ENCODE data around the gene PRDM16.

PRDM16 gene

GRCh38 chr1:3423896-3424611 is 355.1 kb downstream of the PRDM16 start:
- no peak for DNase-seq

GRCh38 chr1:3425486-3426215 is 356.6 kb downstream of the PRDM16 start:
- no peak for DNase-seq

DNA sequence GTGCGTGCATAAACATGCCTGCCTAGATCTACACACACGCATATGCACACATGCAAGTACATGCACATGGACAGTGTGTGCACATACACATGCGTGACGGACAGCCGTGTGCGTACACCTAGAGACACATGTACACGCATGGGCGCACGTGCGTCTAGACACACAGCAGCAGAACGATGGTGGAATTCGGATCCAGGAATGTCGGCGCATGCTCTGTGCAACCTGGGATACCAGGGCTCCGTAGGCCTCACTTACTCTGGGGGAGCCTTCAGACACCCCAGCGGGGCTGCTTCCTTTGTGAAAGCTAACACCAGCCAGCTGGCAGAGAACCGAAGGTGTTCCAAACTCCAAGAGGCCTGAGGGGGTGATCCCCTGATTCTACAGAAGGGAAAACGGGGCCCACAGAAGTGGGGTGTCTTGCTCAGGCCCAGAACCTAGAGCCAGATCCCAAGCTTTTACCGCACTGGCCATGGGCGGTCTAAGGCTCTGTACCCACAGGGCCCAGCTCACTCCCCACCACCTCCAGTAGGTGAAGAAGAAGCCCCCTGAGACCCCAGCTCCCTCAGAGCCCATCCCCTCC is 358.0 kb downstream of the PRDM16 start:
- DNase-seq = no peak

DNA sequence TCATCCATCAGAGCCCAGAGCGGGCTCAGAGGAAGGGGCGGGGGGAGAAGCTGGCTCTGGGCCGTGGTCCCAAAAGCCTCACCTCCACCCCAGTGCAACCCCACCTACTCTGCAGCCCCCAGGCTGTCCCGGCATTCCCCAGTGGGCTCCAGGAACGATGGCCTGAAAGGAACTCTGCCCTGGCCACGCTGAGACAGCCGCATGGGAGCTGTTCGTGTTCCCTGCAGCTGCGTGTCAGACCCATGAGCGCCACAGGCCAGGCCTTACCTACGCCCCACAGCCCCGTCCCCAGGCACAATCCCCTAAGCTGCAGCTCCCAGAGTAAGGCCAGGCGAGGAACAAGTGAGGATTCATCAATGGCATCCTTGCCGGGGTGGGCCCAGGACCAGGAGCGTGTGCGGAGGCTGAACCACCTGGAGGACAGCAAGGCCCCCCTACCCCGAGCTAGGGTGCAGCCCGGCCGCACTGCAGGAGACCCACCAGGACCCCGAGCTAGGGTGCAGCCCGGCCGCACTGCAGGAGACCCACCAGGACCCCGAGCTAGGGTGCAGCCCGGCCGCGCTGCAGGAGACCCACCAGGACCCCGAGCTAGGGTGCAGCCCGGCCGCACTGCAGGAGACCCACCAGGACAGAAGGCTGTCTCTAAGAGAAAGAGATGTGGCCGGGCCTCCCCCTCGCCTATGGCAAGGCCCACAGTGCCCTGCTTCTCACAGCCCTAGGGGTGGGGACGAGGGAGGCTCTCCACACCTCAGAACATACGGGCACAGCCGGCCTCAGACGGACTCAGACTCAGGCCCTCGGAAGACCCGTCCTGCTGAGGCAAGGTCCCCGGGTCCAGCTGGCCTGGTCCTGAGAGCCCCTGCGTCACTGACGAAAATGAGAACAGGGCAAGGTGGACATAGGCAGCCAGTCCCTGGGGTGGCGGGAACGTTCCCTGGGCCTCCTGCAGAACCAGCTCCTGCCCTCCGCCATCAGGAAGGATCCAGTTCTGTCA is 359.0 kb downstream of the PRDM16 start:
- DNase-seq = no peak

GRCh38 chr1:3428899-3429298 is 359.9 kb downstream of the PRDM16 start:
- DNase-seq = no peak

DNA sequence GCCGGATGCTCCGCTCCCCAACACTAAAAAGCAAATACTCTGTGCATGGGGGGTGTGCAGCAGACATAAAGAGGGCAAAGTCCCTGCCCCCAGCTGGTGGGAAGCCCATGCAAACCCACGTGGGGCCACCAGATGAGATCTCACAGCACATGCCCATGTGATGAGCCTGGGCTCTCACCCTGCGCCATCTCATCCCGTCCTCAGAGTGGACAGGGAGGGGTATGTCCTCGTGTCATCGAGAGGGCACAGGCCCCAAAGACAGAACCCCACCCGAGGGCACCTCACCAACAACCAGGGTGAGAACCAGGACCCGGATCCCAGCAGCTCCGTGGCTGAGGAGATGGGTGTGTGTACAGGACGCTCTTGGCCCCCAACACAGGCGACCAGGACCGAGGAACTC is 360.3 kb downstream of the PRDM16 start:
- no peak for DNase-seq

GRCh38 chr1:3429766-3430165 is 360.8 kb downstream of the PRDM16 start:
- DNase-seq = no peak

GRCh38 chr1:3430406-3430805 is 361.4 kb downstream of the PRDM16 start:
- no peak for DNase-seq

- DNase-seq = no peak
Observed at GRCh38 chr1:3430820-3431219, 361.8 kb downstream of the PRDM16 start.

DNA sequence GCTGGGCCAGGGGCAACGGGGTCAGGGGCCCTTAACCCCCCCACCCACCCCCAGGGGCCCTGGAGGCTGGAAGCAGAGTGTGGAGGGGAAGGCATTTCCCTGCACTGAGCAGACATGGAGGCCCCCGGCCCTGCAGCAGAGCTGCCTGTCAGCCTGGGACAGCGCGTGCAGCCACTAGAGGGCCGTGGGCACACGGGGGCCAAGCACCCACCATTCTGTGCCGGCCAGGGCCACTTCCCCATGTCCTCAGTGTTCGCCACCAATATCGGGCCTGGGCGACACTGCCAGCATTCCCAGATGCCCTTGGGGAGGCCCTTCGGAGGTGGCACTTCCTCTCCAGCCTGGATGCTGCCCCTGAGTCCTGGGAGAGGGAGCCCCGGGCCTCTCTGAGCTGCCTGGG is 362.3 kb downstream of the PRDM16 start:
- no peak for DNase-seq

GRCh38 chr1:3431686-3432085 is 362.7 kb downstream of the PRDM16 start:
- no peak for DNase-seq

DNA sequence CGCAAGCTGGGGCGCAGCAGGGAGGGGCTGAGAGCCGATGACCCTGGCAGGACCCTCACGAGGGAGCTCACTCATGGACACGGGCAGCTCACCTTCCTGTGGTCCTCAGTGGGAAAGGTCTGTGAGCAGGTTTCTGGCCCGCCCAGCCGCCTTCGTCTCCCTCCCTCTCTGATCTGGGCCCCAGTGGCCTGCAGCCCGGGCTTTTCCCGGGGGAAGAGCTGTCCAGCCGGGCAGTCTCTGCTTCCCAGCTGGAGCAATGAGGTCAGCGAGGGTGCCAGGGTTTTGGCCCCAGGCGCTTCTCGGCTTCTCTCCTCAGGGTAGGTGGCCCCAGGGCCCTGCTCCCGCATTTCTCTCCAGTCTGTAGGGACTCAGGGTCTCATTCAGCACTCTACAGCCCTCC is 363.3 kb downstream of the PRDM16 start:
- no peak for DNase-seq

DNA sequence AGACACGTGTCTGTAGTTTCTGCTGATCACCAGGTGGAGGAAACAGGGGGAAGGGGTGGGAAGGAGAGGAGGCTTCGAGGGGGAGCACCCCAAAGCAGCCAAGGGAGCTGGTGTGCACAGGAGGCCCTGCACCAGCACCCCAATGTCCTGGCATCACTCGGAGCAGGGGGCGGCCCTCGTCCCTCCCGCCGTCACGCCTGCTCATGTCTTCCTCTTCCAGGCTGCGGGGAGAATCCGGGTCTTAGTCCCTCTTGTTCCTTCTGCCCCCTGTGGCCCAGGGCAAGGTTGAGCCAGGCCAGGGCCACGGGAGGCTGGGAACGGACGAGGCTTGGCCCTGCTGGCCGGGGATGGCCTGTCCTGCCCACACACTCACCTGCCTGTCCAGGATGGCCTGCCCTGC is 364.1 kb downstream of the PRDM16 start:
- DNase-seq = no peak

DNA sequence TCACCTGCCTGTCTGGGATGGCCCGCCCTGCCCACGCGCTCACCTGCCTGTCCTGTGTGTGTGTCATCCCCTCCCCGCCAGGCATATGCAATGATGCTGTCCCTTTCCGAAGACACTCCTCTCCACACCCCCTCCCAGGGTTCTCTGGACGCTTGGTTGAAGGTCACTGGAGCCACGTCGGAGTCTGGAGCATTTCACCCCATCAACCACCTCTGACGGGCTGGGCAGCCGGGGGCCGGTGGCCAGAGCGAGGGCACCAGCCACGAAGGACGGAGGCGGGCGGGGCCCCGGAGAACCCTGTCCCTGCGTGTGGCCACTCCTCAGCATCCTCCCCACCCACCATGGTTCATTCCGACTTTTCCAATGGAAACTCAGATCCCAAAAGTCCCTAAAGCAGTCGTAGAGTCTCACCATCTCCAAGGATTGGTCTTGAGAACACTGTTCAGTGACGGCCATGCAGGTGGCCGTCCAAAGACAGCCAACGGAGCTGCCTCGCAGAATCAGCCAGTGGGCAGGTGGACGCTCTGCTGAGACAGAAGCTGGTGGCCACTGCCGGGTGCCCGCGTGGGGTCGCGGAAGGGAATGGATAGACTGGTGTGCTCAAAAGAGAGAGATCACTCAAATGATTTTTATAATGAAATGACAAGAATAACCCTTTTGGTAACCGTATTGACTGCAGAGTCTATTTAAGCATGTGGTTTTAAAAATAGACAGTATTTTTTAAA is 364.8 kb downstream of the PRDM16 start:
- DNase-seq = no peak

DNA sequence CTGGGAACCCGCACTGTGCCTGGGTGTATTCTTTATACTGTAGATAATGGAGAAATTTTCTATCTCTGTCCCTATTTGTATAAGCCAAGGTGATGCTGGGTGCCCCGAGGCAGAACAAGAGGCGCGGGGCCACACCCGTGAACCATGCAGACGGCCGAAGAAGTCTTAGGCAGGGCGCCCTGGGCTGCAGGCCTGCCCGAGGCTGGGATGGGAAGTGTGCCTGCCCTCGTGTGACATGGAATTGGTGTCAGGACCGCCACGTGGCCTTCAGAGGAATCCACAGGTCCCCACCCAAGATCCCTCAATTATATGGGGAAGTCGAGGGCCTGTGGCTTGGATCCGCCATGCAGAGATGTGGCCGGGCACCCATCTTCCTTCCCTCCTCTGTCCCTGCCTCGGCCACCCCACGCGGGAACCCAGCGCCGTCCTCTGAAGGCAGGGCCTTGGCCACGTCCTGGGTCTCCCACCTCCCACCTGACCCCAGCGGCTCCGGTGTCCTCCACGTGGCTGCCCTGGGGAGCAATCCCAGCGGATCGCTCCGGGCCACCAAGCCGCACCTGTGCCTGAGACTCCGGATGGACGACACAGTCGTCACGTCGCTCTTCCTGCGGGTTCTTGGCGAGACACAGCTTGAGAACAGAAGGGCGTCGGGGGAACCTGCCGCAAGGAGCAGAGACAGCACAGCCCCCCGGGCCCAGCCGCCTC is 365.6 kb downstream of the PRDM16 start:
- no peak for DNase-seq

DNA sequence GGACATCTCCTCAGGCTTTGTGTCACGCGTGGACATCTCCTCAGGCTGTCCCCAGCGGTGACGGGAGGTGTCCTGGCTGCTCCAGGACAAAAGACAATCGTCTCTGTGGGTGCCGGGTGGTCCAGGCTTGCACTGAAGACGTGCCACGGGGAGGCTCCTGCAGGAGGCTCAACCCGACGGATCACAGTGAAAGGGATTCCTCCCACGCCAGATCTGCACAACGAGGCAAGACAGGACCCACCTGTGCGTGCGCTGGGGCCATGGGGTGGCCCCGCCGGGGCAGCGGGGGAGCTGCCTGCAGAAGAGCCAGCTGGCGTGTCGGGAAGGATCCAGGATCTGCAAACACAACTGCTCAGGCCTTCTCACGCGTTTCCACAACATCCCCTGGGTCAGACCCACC is 366.7 kb downstream of the PRDM16 start:
- no peak for DNase-seq

- DNase-seq = no peak
Observed at GRCh38 chr1:3436451-3436850, 367.4 kb downstream of the PRDM16 start.

- DNase-seq = no peak
Observed at GRCh38 chr1:3436901-3437300, 367.9 kb downstream of the PRDM16 start.

DNA sequence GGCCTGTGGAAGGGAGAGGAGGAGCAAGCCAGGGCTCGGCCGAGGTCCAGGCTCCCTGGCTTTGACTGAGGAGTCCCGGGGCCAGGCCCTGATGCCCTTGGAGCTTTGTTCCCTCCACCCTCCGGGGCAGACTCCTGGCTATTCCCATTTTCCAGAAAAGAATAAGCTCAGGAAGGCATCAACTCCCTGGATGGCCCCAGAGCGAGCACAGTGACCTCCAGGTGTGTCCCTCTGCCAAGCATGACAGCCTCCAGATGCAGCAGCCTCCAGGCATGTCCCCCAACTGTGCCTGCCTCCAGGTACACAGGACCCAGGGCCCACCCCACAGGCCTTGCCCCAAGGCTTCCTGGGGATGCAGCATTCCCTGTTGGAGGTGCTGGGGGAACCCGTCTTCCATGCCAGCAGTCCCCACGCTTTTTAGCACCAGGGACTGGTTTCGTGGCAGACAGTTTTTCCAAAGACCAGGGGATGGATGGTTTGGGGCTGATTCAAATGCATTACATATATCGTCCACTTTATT is 369.7 kb downstream of the PRDM16 start:
- no peak for DNase-seq

DNA sequence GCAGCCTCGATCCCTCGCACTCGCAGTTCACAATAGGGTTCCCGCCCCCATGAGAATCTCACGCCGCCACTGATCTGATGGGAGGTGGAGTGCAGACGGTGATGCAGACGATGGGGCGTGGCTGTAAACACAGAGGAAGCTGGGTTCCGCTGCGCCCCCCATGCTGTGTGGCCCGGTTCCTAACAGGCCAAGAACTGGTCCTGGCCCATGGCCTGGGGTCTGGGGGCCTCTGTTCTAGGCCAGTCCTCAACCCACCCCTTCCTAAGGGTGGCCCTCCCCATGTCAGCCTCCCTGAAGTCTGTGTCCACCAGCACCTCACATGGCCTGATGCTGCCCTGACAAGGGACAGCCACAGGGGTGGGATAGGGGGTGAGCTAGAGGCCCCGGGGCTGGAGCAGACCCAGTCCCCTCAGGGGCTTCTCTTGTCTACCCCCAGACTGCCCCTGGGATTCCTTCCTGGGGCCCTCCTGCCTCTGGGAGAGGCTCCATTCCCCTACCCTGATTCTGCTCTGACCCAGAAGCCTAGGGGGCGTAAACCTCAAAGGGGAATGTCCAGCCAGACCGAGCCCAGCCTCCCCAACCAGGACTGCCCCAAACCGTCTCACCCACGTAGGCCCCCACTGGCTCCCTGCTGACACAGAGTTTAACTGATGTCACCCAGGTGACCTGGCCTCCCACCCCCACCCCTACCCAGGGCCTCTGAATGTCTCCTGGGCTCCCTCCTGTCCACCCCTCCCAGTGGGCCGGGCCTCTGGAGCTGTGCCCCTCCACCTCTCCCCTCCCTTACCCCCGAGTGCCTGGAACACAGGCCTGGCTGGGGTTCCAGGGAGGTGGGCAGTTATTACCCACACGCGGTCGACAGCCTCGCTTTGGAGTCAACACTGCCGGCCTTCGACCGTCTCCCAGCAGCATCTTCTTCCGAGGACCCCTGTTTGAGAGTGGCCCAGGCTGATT is 370.6 kb downstream of the PRDM16 start:
- DNase-seq = no peak
